ENCODE measurements around the gene TPSG1.

- TF ChIP-seq CTCF (IDR thresholded peaks at IDR 0.05 in 2 of 3, conservative IDR thresholded peaks at IDR 0.05 in 1 of 3; ENCODE audit: control insufficient read depth in 2 of 3, extremely low read depth in 1 of 3, insufficient read depth in 1 of 3, low read depth in 3 of 3, low read length in 3 of 3) (no peak), POLR2A (IDR thresholded peaks at IDR 0.05; ENCODE audit: low read depth, low read length) (no peak), CBFB (IDR thresholded peaks at IDR 0.05; ENCODE audit: low read depth) (no peak)
These were observed 31.1 kb downstream of the TPSG1 start for GRCh38 chr16:1193825-1194581.

Data from GM12878 (cell line).